ENCODE data around the gene VEZT. TPM values are rescaled to one million over a fixed set of nuclear protein-coding genes. Genes with fewer than 3 reads are reported as not detected.

VEZT gene
- total and polyA plus RNA-seq, 2 donors (not counting 1 experiment from before 2014, with no cell fraction given): 76.6 to 123 TPM

DNA sequence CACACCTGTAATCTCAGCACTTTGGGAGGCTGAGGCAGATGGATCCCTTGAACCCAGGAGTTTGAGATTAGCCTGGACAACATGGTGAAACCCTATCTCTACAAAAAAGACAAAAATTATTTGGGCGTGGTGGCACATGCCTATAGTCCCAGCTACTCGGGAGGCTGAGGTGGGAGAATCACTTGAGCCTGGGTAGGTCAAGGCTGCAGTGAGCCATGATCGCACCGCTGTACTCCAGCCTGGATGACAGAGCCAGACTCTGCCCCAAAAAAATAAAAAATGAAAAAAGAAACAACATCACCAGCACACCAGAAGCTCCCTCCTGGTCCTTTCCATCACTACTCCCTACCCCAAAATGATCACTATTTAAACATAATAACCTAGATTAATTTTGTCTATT, 2.6 kb downstream of the VEZT start:
- no peak for DNase-seq (ENCODE audit: low read depth in 2 of 2)
- no peak overlapping the region for H2AFZ ChIP-seq (ENCODE audit: low read length)
- H3K4me1 ChIP-seq (ENCODE audit: control insufficient read depth, extremely low read depth, insufficient read depth, low read length): peaks cover 8% of the 10 kb centered on the region
- TF ChIP-seq, protein P1, sequence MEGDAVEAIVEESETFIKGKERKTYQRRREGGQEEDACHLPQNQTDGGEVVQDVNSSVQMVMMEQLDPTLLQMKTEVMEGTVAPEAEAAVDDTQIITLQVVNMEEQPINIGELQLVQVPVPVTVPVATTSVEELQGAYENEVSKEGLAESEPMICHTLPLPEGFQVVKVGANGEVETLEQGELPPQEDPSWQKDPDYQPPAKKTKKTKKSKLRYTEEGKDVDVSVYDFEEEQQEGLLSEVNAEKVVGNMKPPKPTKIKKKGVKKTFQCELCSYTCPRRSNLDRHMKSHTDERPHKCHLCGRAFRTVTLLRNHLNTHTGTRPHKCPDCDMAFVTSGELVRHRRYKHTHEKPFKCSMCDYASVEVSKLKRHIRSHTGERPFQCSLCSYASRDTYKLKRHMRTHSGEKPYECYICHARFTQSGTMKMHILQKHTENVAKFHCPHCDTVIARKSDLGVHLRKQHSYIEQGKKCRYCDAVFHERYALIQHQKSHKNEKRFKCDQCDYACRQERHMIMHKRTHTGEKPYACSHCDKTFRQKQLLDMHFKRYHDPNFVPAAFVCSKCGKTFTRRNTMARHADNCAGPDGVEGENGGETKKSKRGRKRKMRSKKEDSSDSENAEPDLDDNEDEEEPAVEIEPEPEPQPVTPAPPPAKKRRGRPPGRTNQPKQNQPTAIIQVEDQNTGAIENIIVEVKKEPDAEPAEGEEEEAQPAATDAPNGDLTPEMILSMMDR (conservative IDR thresholded peaks at IDR 0.05 in 1 of 2, IDR thresholded peaks at IDR 0.05 in 1 of 2; ENCODE audit: low read depth in 1 of 2, low read length in 2 of 2): no peak
- no peak for TF ChIP-seq EZH2 (IDR thresholded peaks at IDR 0.05; ENCODE audit: low read length, missing control alignments)
- H3K79me2 ChIP-seq (ENCODE audit: control insufficient read depth, insufficient read depth, low read length): peaks cover 65% of the 10 kb centered on the region
- H3K27me3 ChIP-seq (ENCODE audit: control insufficient read depth, insufficient read depth, low read length): no peaks in the 10 kb centered on the region
- no peak overlapping the region for H3K4me2 ChIP-seq (ENCODE audit: extremely low read depth, insufficient read depth, low read length)
- H3K36me3 ChIP-seq (ENCODE audit: control insufficient read depth, insufficient read depth, low read length): no peaks in the 10 kb centered on the region
- H3K9me3 ChIP-seq (ENCODE audit: control insufficient read depth, insufficient read depth, low read depth, low read length): no peaks in the 10 kb centered on the region
- no peak overlapping the region for H3K27ac ChIP-seq (ENCODE audit: insufficient read depth, low read length)
- H3K4me3 ChIP-seq (replicated peaks in 1 of 4; ENCODE audit: control extremely low read depth in 1 of 4, insufficient read depth in 1 of 4, low read depth in 3 of 4, low read length in 4 of 4): peak overlapping the region in 1 of 4 experiments; percentile 92
- no peaks in the 10 kb centered on the region for H4K20me1 ChIP-seq (ENCODE audit: control insufficient read depth, extremely low read depth, insufficient read depth, low read length)
- no peak overlapping the region for H3K9ac ChIP-seq (ENCODE audit: insufficient read depth, low read length)

- H3K9ac ChIP-seq (ENCODE audit: insufficient read depth, low read length): no peak overlapping the region
- no peak overlapping the region for H3K27ac ChIP-seq (ENCODE audit: insufficient read depth, low read length)
- H3K36me3 ChIP-seq (ENCODE audit: control insufficient read depth, insufficient read depth, low read length): no peaks in the 10 kb centered on the region
- no peaks in the 10 kb centered on the region for H3K9me3 ChIP-seq (ENCODE audit: control insufficient read depth, insufficient read depth, low read depth, low read length)
- TF ChIP-seq EZH2 (IDR thresholded peaks at IDR 0.05; ENCODE audit: low read length, missing control alignments): no peak
- TF ChIP-seq, protein P1 (conservative IDR thresholded peaks at IDR 0.05 in 1 of 2, IDR thresholded peaks at IDR 0.05 in 1 of 2; ENCODE audit: low read depth in 1 of 2, low read length in 2 of 2): no peak
- H3K4me3 ChIP-seq (replicated peaks in 1 of 4; ENCODE audit: control extremely low read depth in 1 of 4, insufficient read depth in 1 of 4, low read depth in 3 of 4, low read length in 4 of 4): no peak overlapping the region
- H3K79me2 ChIP-seq (ENCODE audit: control insufficient read depth, insufficient read depth, low read length): peaks cover 66% of the 10 kb centered on the region
- H2AFZ ChIP-seq (ENCODE audit: low read length): no peak overlapping the region
- no peak for DNase-seq (ENCODE audit: low read depth in 2 of 2)
- H4K20me1 ChIP-seq (ENCODE audit: control insufficient read depth, extremely low read depth, insufficient read depth, low read length): no peaks in the 10 kb centered on the region
- no peak overlapping the region for H3K4me2 ChIP-seq (ENCODE audit: extremely low read depth, insufficient read depth, low read length)
- H3K27me3 ChIP-seq (ENCODE audit: control insufficient read depth, insufficient read depth, low read length): no peaks in the 10 kb centered on the region
- peaks cover 8% of the 10 kb centered on the region for H3K4me1 ChIP-seq (ENCODE audit: control insufficient read depth, extremely low read depth, insufficient read depth, low read length)
Observed at GRCh38 chr12:95220726-95221125, 3.1 kb downstream of the VEZT start.

- Histone ChIP-seq H3K27ac (ENCODE audit: insufficient read depth, low read length) (no peak overlapping the region), H3K36me3 (ENCODE audit: control insufficient read depth, insufficient read depth, low read length) (no peaks in the 10 kb centered on the region), H3K79me2 (ENCODE audit: control insufficient read depth, insufficient read depth, low read length) (peaks cover 69% of the 10 kb centered on the region), H3K9me3 (ENCODE audit: control insufficient read depth, insufficient read depth, low read depth, low read length) (no peaks in the 10 kb centered on the region), H3K4me3 (replicated peaks in 1 of 4; ENCODE audit: control extremely low read depth in 1 of 4, insufficient read depth in 1 of 4, low read depth in 3 of 4, low read length in 4 of 4) (no peak overlapping the region), H3K4me1 (ENCODE audit: control insufficient read depth, extremely low read depth, insufficient read depth, low read length) (peaks cover 8% of the 10 kb centered on the region), H3K4me2 (ENCODE audit: extremely low read depth, insufficient read depth, low read length) (peak overlapping the region; percentile 28), H3K9ac (ENCODE audit: insufficient read depth, low read length) (no peak overlapping the region), H2AFZ (ENCODE audit: low read length) (no peak overlapping the region), H3K27me3 (ENCODE audit: control insufficient read depth, insufficient read depth, low read length) (no peaks in the 10 kb centered on the region), H4K20me1 (ENCODE audit: control insufficient read depth, extremely low read depth, insufficient read depth, low read length) (no peaks in the 10 kb centered on the region)
- DNase-seq (ENCODE audit: low read depth in 2 of 2): peak; percentile 71 to 89
- TF ChIP-seq EZH2 (IDR thresholded peaks at IDR 0.05; ENCODE audit: low read length, missing control alignments): no peak
- TF ChIP-seq, protein P1 (conservative IDR thresholded peaks at IDR 0.05 in 1 of 2, IDR thresholded peaks at IDR 0.05 in 1 of 2; ENCODE audit: low read depth in 1 of 2, low read length in 2 of 2): no peak
Observed at GRCh38 chr12:95224202-95225170, 6.9 kb downstream of the VEZT start.
